Nephron (organoid): ENCODE measurements around the gene CPD.

Source experiments
- H3K27ac Mint-ChIP-seq, 3 experiments: 2 replicates each; pipeline ENCODE4 v1.8.0; 2020; ENCODE audit warnings: mixed read lengths in 3 of 3, mild to moderate bottlenecking in 2 of 3, moderate library complexity in 1 of 3
- H3K27me3 Mint-ChIP-seq: 2 replicates; pipeline ENCODE4 v1.8.0; 2021; ENCODE audit warnings: low read depth, mild to moderate bottlenecking, moderate library complexity, mixed read lengths
- H3K36me3 Mint-ChIP-seq: 2 replicates; pipeline ENCODE4 v1.8.0; 2020; ENCODE audit warnings: low read depth, mixed read lengths
- H3K4me1 Mint-ChIP-seq: 2 replicates; pipeline ENCODE4 v1.8.0; 2020; ENCODE audit warnings: mixed read lengths
- H3K4me3 Mint-ChIP-seq, 3 experiments: 2 replicates each; pipeline ENCODE4 v1.8.0; 2020; ENCODE audit warnings: mild to moderate bottlenecking in 3 of 3, mixed read lengths in 3 of 3, moderate library complexity in 2 of 3
- H3K9me3 Mint-ChIP-seq: 2 replicates; pipeline ENCODE4 v1.8.0; 2020; ENCODE audit warnings: mixed read lengths
- CTCF ChIP-seq, 3 experiments: fragments of 200-600 bp; sonication (generic); IDR thresholded peaks; one replicate each; pipeline ENCODE4 v1.5.0; 2021; ENCODE audit warnings: antibody characterized with exemption in 3 of 3; ENCODE audit not compliant: unreplicated experiment in 3 of 3

The CPD gene

DNA sequence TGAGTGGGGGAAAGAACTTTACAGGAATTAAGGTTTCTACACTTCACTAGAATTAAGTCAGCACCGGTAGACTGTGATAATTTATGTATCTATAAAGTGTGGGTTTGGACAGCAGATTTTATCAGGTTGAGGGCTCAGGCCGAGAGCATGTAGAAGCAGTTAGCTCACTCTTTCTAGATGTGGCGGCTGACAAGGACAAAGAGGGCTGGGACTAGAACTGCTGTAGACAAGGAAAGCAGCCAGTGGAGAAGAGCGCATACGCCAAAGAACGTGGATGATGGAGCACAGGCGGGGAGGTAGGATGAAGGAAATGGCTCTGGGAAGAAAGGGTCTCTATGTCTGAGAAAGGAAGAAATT is 98.0 kb downstream of the CPD start:
- peak overlapping the region; percentile 96 to 97 (median 96) for H3K4me3 Mint-ChIP-seq
- peak overlapping the region; percentile 95 to 99 (median 98) for H3K27ac Mint-ChIP-seq
- no peaks in the 10 kb centered on the region for H3K9me3 Mint-ChIP-seq
- H3K36me3 Mint-ChIP-seq, result peaks cover 14% of the 10 kb centered on the region
- no peaks in the 10 kb centered on the region for H3K27me3 Mint-ChIP-seq
- no peak for TF ChIP-seq CTCF (IDR thresholded peaks at IDR 0.05; ENCODE audit: unreplicated experiment in 3 of 3)
- H3K4me1 Mint-ChIP-seq, result peaks cover 26% of the 10 kb centered on the region

GRCh38 chr17:30477083-30477773 is 98.5 kb downstream of the CPD start, which contains the start of gene GOSR1:
Gene GOSR1 (plus strand): TSS chr17:30477408. CDS start chr17:30477434, 26 bp downstream.
- peaks cover 19% of the 10 kb centered on the region for H3K36me3 Mint-ChIP-seq
- no peaks in the 10 kb centered on the region for H3K9me3 Mint-ChIP-seq
- H3K27ac Mint-ChIP-seq, result peak within 1 kb of the TSS; percentile 95 to 99 (median 98)
- H3K4me3 Mint-ChIP-seq, result peak within 1 kb of the TSS; percentile 96 to 97 (median 96)
- H3K27me3 Mint-ChIP-seq, result no peaks in the 10 kb centered on the region
- TF ChIP-seq CTCF (IDR thresholded peaks at IDR 0.05; ENCODE audit: unreplicated experiment in 3 of 3), result peak; percentile 67 to 89 (median 76)
- peaks cover 26% of the 10 kb centered on the region for H3K4me1 Mint-ChIP-seq

DNA sequence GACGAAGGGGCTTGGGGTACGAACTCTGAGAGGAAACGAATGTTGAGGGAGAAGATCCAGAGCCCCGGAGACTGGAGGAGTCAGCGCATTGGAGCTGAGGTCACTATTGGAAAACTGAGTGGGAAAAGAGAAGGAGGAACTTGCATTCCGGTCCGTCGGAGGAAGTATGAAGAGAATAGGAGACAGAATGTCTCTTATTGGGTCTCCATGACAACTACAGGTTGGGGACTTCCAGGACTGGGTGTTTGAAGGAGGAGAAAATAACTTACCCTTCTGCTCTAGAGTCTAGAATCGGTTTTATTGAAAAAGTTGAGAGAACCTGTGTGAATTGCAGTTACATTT is 99.0 kb downstream of the CPD start:
- Mint-ChIP-seq H3K4me1 (peaks cover 26% of the 10 kb centered on the region), H3K36me3 (peaks cover 22% of the 10 kb centered on the region), H3K9me3 (no peaks in the 10 kb centered on the region)

GRCh38 chr17:30482555-30482954 is 103.8 kb downstream of the CPD start:
- Mint-ChIP-seq H3K27ac (no peak overlapping the region), H3K4me3 (no peak overlapping the region)

More for the DNA sequence above, 99.0 kb downstream of the CPD start:
- peak overlapping the region; percentile 96 to 97 (median 96) for H3K4me3 Mint-ChIP-seq
- no peaks in the 10 kb centered on the region for H3K27me3 Mint-ChIP-seq
- TF ChIP-seq CTCF (IDR thresholded peaks at IDR 0.05; ENCODE audit: unreplicated experiment in 3 of 3), result no peak
- peak overlapping the region; percentile 95 to 99 (median 98) for H3K27ac Mint-ChIP-seq

GRCh38 chr17:30483159-30483558 is 104.4 kb downstream of the CPD start:
- Mint-ChIP-seq H3K4me3 (no peak overlapping the region), H3K36me3 (peaks cover 66% of the 10 kb centered on the region), H3K27me3 (no peaks in the 10 kb centered on the region), H3K4me1 (peaks cover 10% of the 10 kb centered on the region), H3K27ac (no peak overlapping the region), H3K9me3 (no peaks in the 10 kb centered on the region)
- TF ChIP-seq CTCF (IDR thresholded peaks at IDR 0.05; ENCODE audit: unreplicated experiment in 3 of 3), result no peak

More at GRCh38 chr17:30482555-30482954, 103.8 kb downstream of the CPD start:
- H3K4me1 Mint-ChIP-seq, result peaks cover 16% of the 10 kb centered on the region
- TF ChIP-seq CTCF (IDR thresholded peaks at IDR 0.05; ENCODE audit: unreplicated experiment in 3 of 3), result no peak
- H3K9me3 Mint-ChIP-seq, result no peaks in the 10 kb centered on the region
- H3K36me3 Mint-ChIP-seq, result peaks cover 64% of the 10 kb centered on the region
- no peaks in the 10 kb centered on the region for H3K27me3 Mint-ChIP-seq

DNA sequence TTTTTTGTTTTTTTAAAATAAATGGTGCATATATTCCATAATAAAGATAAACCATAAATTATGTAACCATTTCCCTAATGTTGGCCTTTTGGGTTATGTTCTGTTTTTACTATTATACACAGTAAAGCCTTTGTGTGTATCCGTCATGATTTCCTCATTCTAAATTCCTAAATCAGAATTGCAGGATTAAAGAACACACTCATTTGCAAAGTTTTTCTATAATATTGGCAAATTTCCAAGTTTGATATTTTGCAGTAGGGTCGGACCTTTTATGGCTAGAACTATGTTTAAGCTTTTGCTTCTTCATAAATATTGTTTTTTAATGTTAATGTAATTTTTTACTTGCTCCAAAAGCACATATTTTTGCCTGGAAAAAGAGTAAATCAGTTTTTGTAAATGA is 115.1 kb downstream of the CPD start:
- H3K9me3 Mint-ChIP-seq, result no peaks in the 10 kb centered on the region
- no peak overlapping the region for H3K27ac Mint-ChIP-seq
- no peak for TF ChIP-seq CTCF (IDR thresholded peaks at IDR 0.05; ENCODE audit: unreplicated experiment in 3 of 3)
- no peaks in the 10 kb centered on the region for H3K27me3 Mint-ChIP-seq
- no peak overlapping the region for H3K4me3 Mint-ChIP-seq
- peaks cover 74% of the 10 kb centered on the region for H3K36me3 Mint-ChIP-seq
- H3K4me1 Mint-ChIP-seq, result no peaks in the 10 kb centered on the region
